ENCODE results near the gene DEFB112.

The DEFB112 gene

DNA sequence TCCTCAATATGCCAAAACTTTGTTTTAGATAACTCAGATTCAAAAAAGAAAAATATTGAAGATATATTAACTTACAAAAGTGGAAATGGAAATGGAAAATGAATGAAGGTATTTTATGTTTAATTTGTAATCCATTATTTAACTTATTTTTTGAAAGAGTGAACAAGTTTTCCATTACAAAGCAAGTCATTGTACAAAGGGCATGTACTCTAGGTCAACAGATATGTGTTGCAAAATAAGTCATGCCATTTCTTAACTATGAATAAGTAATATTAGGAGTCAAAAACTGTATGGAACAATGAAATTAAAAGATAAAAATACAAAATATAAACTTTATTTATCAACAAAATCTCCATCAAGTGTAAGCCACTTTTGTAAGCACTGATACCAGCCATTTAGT is 54.5 kb downstream of the DEFB112 start:
- DNase-seq (ENCODE audit: low spot score), result no peak
